Kidney epithelial cell (primary cell): ENCODE data around the gene SKAP1. TPM values are rescaled to one million over a fixed set of nuclear protein-coding genes. Genes with fewer than 3 reads are reported as not detected.

Experiments used
- DNase-seq: peaks from one replicate; pipeline ENCODE4 v3.0.0-alpha.2; 2010; ENCODE audit warnings: low read depth
- H3K27me3 ChIP-seq: 2 replicates; pipeline ENCODE4 v1.6.0; 2011; ENCODE audit warnings: low read length; ENCODE audit not compliant: control insufficient read depth, insufficient read depth
- H3K36me3 ChIP-seq: 2 replicates; pipeline ENCODE4 v1.5.1; 2011; ENCODE audit warnings: low read length; ENCODE audit not compliant: control insufficient read depth, insufficient read depth
- H3K4me3 ChIP-seq: 2 replicates; pipeline ENCODE4 v1.5.1; 2011; ENCODE audit warnings: low read depth, mild to moderate bottlenecking, control low read depth, low read length
- total RNA-seq: library from RNA; depleted of rRNA; stranded (reverse); fragments of >200 nt; gene quantifications from 2 replicates; pipeline ENCODE4 v1.2.3, GENCODE V29; 2015
- TF ChIP-seq, protein P1 (sequence below): IDR thresholded peaks from 2 replicates; pipeline ENCODE4 v1.5.1; 2011; ENCODE audit warnings: mild to moderate bottlenecking, moderate library complexity, low read length, control low read depth, inconsistent platforms; ENCODE audit not compliant: insufficient read depth, poor library complexity, severe bottlenecking

Gene SKAP1
- total RNA-seq, 1 donor from 2014 or later = 5.6 TPM

DNA sequence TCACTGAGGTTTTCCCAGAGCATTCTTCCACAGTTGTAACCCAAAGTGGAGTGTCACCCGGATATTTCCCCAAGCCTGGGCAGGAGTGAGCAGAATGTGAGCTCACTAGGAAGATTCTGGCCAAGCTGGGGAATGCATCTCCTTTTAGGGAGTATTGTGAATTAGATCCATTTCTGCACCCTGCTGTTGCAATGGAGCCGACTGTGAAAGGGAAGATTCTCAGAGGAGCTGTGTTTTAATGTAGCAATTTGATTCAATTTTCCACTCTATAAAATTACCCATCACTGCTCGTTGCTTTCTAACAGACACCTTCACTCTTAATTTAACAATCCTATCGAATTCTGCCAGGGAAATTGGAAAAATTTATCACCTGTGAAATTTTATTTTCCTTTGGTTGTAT is 251.7 kb downstream of the SKAP1 start:
- Histone ChIP-seq H3K27me3 (no peaks in the 10 kb centered on the region), H3K36me3 (no peaks in the 10 kb centered on the region), H3K4me3 (no peak overlapping the region)
- DNase-seq = no peak
- TF ChIP-seq, protein P1, sequence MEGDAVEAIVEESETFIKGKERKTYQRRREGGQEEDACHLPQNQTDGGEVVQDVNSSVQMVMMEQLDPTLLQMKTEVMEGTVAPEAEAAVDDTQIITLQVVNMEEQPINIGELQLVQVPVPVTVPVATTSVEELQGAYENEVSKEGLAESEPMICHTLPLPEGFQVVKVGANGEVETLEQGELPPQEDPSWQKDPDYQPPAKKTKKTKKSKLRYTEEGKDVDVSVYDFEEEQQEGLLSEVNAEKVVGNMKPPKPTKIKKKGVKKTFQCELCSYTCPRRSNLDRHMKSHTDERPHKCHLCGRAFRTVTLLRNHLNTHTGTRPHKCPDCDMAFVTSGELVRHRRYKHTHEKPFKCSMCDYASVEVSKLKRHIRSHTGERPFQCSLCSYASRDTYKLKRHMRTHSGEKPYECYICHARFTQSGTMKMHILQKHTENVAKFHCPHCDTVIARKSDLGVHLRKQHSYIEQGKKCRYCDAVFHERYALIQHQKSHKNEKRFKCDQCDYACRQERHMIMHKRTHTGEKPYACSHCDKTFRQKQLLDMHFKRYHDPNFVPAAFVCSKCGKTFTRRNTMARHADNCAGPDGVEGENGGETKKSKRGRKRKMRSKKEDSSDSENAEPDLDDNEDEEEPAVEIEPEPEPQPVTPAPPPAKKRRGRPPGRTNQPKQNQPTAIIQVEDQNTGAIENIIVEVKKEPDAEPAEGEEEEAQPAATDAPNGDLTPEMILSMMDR = no peak

GRCh38 chr17:48177816-48178215 is 252.2 kb downstream of the SKAP1 start:
- Histone ChIP-seq H3K36me3 (no peaks in the 10 kb centered on the region), H3K27me3 (no peaks in the 10 kb centered on the region), H3K4me3 (no peak overlapping the region)
- no peak for DNase-seq
- TF ChIP-seq, protein P1 = no peak

- DNase-seq = no peak
- Histone ChIP-seq H3K27me3 (no peaks in the 10 kb centered on the region), H3K4me3 (no peak overlapping the region), H3K36me3 (no peaks in the 10 kb centered on the region)
- TF ChIP-seq, protein P1 = no peak
Observed at GRCh38 chr17:48176471-48176855, 253.6 kb downstream of the SKAP1 start.

DNA sequence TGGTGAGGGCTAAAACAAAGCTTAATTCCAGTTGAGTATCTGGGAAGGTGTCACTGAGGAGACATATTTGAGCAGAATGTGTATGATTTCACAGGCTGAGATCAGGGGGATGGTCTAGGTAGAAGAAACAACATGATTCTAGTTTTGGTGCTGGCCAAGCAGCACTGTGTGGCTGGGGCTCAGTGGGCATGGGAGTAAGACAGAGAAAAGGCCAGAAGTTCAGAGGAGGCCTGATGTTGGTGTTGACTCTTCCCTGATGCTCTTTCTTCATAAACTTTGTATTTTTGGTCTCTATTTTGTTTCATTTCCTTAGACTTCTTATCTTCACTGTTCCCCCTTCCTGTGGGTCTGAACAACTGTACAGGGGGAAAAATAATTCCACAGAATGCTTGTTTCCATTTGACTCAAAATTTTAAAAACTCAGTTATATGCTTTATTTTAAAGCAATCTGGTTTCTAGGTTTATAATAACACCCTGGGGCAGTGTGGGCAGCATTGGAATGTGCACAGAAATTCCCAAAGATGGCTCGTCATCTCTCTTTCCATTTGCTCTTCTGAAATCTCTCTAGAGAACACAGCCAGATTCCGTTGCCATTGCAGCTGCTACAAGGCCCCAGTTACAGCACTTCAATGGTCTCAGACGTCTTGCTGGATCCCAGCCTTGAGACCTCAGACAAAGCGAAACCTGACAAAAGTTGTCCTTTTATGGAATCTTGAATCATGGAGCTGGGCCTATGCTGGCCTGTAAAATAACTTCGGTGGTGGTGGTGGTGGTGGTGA is 254.1 kb downstream of the SKAP1 start:
- Histone ChIP-seq H3K27me3 (no peaks in the 10 kb centered on the region), H3K36me3 (no peaks in the 10 kb centered on the region), H3K4me3 (no peak overlapping the region)
- TF ChIP-seq, protein P1 = no peak
- no peak for DNase-seq

DNA sequence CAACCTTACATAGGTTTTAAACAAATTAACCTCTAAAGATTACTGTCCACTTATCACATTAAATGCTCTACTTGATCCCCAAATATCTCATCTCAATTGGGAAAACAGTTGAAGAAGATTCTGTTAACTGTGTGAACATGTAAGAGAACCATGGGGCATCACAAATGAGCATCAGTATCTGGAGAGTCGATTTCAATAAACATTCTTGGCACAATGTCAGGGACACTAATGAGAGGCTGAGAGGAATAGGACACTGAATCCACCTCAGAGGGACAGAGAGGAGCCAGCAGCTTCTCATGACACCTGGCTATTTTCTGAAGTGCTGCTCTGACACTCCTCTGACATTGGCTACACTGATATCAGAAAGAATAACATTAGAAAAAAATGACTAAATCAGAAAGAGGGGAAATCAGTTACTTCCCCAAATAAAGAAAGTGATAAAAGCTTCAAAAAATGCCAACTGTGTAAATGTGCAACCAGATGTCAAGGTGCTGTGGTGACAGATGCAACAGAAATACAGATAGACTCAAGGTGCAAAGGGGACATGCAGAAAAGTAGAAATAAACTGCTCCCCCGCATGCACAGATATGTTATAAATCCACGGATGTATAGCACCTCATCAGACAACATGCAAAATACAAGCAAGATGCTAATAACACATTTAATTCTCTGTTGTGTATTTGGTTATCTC is 255.0 kb downstream of the SKAP1 start:
- TF ChIP-seq, protein P1 = no peak

More for the DNA sequence above, 255.0 kb downstream of the SKAP1 start:
- Histone ChIP-seq H3K4me3 (no peak overlapping the region), H3K27me3 (no peaks in the 10 kb centered on the region), H3K36me3 (no peaks in the 10 kb centered on the region)
- DNase-seq = no peak
